ENCODE results near the gene PKN1. TPM values are rescaled to one million over a fixed set of nuclear protein-coding genes. Genes with fewer than 3 reads are reported as not detected.
A peak's percentile ranks its signal among the peaks of the same experiment; 100 is the strongest.

Gene PKN1
- total and polyA plus RNA-seq, 4 donors, result 84.3 to 197 (median 121) TPM

DNA sequence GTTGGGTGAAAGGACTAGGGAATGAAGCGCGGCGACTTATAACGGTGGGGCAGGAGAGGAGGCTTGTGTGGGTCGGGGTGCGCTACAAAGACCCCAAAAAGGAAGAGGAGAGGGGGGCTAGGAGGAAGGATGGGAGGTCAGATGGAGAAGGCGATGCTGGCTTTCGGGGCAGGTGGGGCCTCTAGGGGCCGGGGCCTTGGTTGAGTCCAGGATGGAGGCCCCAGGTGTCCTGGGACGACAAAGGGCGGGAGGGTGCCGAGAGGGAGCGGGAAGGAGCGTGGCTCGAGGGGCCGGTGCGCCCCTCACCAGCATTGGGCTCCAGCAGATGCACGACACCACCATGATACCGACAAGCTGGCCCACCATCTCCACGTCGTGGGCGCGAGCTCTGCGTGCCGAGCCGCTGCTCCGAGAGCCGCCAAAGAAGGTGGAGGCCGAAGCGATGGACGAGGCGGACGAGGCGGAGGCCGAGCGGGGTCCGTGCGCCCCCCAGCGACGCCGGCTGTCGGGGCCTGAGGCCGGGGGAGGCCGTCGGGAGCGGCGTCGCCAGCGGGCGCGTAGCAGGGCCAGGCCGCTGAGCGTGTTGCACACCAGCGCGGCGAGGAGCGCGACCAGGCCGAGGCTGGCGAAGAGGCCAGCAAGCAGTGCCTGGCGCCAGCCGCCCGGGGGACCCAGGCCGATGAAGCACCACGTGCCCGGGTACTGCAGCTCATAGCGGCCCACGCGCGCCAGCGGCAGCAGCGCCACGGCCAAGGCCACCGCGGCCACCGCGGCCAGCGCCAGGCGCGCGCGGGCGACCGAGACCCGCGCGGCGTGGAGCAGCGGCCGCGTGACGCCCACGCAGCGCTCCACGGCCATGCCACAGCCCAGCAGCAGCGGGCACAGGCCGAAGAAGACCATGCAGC, 40.2 kb downstream of the PKN1 start:
- H3K9me3 ChIP-seq (ENCODE audit: control insufficient read depth in 4 of 4, insufficient read depth in 3 of 4, low read length in 3 of 4), result peaks cover 0 to 2% (median 0%) of the 10 kb centered on the region in 4 donors
- no peak overlapping the region for H3K4me3 ChIP-seq
- ATAC-seq (ENCODE audit: insufficient read depth, low FRiP score) (no peak), DNase-seq (peak in 1 of 3 donors; percentile 60)
- TF ChIP-seq, protein P1, sequence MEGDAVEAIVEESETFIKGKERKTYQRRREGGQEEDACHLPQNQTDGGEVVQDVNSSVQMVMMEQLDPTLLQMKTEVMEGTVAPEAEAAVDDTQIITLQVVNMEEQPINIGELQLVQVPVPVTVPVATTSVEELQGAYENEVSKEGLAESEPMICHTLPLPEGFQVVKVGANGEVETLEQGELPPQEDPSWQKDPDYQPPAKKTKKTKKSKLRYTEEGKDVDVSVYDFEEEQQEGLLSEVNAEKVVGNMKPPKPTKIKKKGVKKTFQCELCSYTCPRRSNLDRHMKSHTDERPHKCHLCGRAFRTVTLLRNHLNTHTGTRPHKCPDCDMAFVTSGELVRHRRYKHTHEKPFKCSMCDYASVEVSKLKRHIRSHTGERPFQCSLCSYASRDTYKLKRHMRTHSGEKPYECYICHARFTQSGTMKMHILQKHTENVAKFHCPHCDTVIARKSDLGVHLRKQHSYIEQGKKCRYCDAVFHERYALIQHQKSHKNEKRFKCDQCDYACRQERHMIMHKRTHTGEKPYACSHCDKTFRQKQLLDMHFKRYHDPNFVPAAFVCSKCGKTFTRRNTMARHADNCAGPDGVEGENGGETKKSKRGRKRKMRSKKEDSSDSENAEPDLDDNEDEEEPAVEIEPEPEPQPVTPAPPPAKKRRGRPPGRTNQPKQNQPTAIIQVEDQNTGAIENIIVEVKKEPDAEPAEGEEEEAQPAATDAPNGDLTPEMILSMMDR (IDR thresholded peaks at IDR 0.05; ENCODE audit: control extremely low read depth, extremely low read depth), result no peak
- H3K4me1 ChIP-seq (ENCODE audit: control insufficient read depth in 5 of 5, insufficient read depth in 5 of 5, low read length in 5 of 5), result peaks cover 0 to 65% (median 18%) of the 10 kb centered on the region in 5 donors
- peaks cover 3 to 35% (median 16%) of the 10 kb centered on the region in 4 donors for H3K36me3 ChIP-seq (ENCODE audit: control insufficient read depth in 4 of 4, insufficient read depth in 4 of 4, low read length in 4 of 4)
- no peak overlapping the region for H3K27ac ChIP-seq (ENCODE audit: low read depth in 1 of 2, low read length in 1 of 2)
- 14% methylated on average over 48 to 97 of the region's 97 CpGs for WGBS, 2 donors
- no peak overlapping the region for H3K9ac ChIP-seq (ENCODE audit: insufficient read depth in 1 of 2, low read length in 2 of 2)
- peaks cover 0 to 9% (median 0%) of the 10 kb centered on the region in 3 donors for H3K27me3 ChIP-seq (ENCODE audit: control insufficient read depth in 3 of 3, insufficient read depth in 3 of 3, low read length in 2 of 3)

DNA sequence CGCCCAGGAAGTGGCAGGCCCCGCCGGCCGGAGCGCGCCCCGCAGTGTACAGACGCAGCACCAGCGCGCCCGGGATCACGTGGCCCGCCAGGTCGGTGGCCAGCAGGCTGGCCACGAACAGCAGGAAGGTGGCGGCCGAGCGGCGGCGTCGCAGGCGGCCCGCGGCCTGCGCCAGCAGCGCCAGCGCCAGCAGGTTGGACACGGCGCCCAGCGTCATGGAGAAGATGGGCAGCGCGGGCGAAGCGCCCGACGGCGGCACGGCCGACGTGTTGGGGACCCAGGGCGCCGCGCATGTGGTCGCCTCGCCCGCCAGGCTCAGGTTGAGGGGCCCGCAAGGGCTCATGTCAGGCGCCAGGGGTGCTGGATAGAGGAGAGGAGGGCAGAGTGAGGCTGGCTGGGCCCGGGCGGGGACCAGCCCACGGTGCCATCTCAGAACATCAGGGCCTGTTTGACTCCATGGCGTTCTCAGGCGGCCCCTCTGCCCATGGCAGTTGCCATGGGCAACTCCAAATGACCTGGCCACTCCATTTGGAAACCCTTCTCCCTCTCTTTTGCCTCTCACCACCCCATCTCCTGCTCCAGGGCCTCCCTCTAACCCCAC, 41.0 kb downstream of the PKN1 start:
- ATAC-seq (ENCODE audit: insufficient read depth, low FRiP score), result no peak
- H3K4me1 ChIP-seq (ENCODE audit: control insufficient read depth in 5 of 5, insufficient read depth in 5 of 5, low read length in 5 of 5), result peaks cover 0 to 71% (median 22%) of the 10 kb centered on the region in 5 donors

DNA sequence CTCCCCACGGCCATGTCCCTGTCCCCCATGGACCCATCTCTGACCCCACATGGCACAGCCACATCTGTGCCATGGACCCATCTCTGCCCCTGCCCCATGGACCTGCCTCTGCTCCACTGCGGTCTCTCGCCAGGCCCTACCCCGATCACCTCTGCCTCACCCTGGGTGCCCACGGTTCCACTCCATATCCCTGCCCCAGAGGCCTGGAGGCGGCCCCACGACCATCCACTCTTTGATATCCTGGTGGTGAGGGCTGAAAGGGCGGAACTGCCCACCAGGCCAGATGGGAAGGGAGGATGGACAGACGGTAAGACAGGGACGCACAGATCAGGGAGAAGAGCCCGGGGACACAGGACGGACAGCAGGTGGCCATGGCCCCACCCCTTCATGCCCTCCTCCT, 41.7 kb downstream of the PKN1 start:
- ATAC-seq (ENCODE audit: insufficient read depth, low FRiP score) (no peak), DNase-seq (no peak)
- TF ChIP-seq, protein P1 (IDR thresholded peaks at IDR 0.05; ENCODE audit: control extremely low read depth, extremely low read depth), result no peak
- 41 to 45% methylated on average over 12 of the region's 12 CpGs for WGBS, 2 donors
- peaks cover 0 to 2% (median 0%) of the 10 kb centered on the region in 4 donors for H3K9me3 ChIP-seq (ENCODE audit: control insufficient read depth in 4 of 4, insufficient read depth in 3 of 4, low read length in 3 of 4)
- H3K27me3 ChIP-seq (ENCODE audit: control insufficient read depth in 3 of 3, insufficient read depth in 3 of 3, low read length in 2 of 3), result peaks cover 0 to 9% (median 0%) of the 10 kb centered on the region in 3 donors
- no peak overlapping the region for H3K4me3 ChIP-seq
- H3K9ac ChIP-seq (ENCODE audit: insufficient read depth in 1 of 2, low read length in 2 of 2), result no peak overlapping the region
- no peak overlapping the region for H3K27ac ChIP-seq (ENCODE audit: low read depth in 1 of 2, low read length in 1 of 2)
- peaks cover 3 to 35% (median 13%) of the 10 kb centered on the region in 4 donors for H3K36me3 ChIP-seq (ENCODE audit: control insufficient read depth in 4 of 4, insufficient read depth in 4 of 4, low read length in 4 of 4)
- peaks cover 0 to 78% (median 22%) of the 10 kb centered on the region in 5 donors for H3K4me1 ChIP-seq (ENCODE audit: control insufficient read depth in 5 of 5, insufficient read depth in 5 of 5, low read length in 5 of 5)

More for the DNA sequence above, 41.0 kb downstream of the PKN1 start:
- peaks cover 3 to 37% (median 17%) of the 10 kb centered on the region in 4 donors for H3K36me3 ChIP-seq (ENCODE audit: control insufficient read depth in 4 of 4, insufficient read depth in 4 of 4, low read length in 4 of 4)
- TF ChIP-seq, protein P1 (IDR thresholded peaks at IDR 0.05; ENCODE audit: control extremely low read depth, extremely low read depth), result no peak
- H3K27ac ChIP-seq (ENCODE audit: low read depth in 1 of 2, low read length in 1 of 2), result no peak overlapping the region
- H3K9ac ChIP-seq (ENCODE audit: insufficient read depth in 1 of 2, low read length in 2 of 2), result no peak overlapping the region
- peaks cover 0 to 9% (median 0%) of the 10 kb centered on the region in 3 donors for H3K27me3 ChIP-seq (ENCODE audit: control insufficient read depth in 3 of 3, insufficient read depth in 3 of 3, low read length in 2 of 3)
- no peak overlapping the region for H3K4me3 ChIP-seq
- peaks cover 0 to 2% (median 0%) of the 10 kb centered on the region in 4 donors for H3K9me3 ChIP-seq (ENCODE audit: control insufficient read depth in 4 of 4, insufficient read depth in 3 of 4, low read length in 3 of 4)
- 25 to 30% methylated on average over 52 to 53 of the region's 53 CpGs for WGBS, 2 donors
- DNase-seq, result peak in 1 of 3 donors; percentile 40

Data from lung (tissue), 12 donors.